Astrocyte of the cerebellum (primary cell): ENCODE results near the gene PNLIPRP3.

Source experiments
- DNase-seq: peaks from one replicate; pipeline ENCODE4 v3.0.0-alpha.2; 2011; ENCODE audit warnings: low read depth
- H3K4me3 ChIP-seq: 2 replicates; pipeline ENCODE4 v1.5.1; 2011; ENCODE audit warnings: mild to moderate bottlenecking, low read depth, low read length, moderate library complexity
- in situ Hi-C: cut with HindIII; loops from 2 replicates; pipeline ENCODE4 v1.10.0; 2017; ENCODE audit warnings: low sequenced_read_pairs
- TF ChIP-seq, protein P1 (sequence below): IDR thresholded peaks from 2 replicates; pipeline ENCODE4 v1.5.1; 2012; ENCODE audit warnings: low read length, low read depth, moderate library complexity, mild to moderate bottlenecking; ENCODE audit errors: missing control alignments

PNLIPRP3 gene

DNA sequence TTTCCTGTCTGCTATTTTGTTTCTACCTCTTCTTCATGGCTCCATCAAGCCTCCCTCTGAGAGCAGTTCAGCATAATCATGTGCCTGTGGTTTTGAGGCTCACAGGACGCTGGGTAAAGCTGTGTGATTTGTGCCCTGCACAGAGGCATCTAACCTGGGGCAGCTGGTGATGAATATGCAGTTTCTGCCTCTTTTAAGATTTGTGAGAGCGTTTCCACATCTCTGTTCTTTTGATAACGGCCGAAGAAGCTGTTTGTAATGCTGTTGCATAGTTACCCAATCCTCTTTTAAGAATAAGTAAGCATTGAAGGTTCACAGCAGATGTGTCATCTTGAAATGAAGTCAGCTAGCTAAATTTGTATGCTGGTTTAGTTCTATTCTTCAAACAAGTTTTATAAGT is 45.2 kb downstream of the PNLIPRP3 start:
- no peak overlapping the region for H3K4me3 ChIP-seq
- in situ Hi-C loops, result no loop called here
- TF ChIP-seq, protein P1, sequence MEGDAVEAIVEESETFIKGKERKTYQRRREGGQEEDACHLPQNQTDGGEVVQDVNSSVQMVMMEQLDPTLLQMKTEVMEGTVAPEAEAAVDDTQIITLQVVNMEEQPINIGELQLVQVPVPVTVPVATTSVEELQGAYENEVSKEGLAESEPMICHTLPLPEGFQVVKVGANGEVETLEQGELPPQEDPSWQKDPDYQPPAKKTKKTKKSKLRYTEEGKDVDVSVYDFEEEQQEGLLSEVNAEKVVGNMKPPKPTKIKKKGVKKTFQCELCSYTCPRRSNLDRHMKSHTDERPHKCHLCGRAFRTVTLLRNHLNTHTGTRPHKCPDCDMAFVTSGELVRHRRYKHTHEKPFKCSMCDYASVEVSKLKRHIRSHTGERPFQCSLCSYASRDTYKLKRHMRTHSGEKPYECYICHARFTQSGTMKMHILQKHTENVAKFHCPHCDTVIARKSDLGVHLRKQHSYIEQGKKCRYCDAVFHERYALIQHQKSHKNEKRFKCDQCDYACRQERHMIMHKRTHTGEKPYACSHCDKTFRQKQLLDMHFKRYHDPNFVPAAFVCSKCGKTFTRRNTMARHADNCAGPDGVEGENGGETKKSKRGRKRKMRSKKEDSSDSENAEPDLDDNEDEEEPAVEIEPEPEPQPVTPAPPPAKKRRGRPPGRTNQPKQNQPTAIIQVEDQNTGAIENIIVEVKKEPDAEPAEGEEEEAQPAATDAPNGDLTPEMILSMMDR, result no peak
- no peak for DNase-seq

DNA sequence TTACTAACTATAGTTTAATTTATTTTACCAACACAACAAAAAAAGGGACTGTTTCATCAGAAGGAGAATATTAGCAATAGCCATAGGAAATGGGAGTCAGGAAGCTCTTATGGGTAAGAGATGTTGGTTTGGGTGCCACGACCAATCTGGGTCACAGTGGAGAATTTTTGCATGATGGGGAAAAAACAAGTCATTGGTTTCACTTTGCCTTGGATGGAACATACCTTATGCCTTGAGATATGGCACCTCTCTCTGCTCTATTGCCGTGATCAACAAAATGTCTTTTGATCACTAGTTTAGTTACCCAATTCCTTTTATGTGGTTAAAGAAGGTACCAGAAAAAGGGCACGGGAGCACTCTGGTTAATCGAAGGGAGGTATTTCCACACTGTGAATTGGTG is 48.2 kb downstream of the PNLIPRP3 start:
- in situ Hi-C loops, result no loop called here
- TF ChIP-seq, protein P1, result no peak
- no peak for DNase-seq
- H3K4me3 ChIP-seq, result no peak overlapping the region

DNA sequence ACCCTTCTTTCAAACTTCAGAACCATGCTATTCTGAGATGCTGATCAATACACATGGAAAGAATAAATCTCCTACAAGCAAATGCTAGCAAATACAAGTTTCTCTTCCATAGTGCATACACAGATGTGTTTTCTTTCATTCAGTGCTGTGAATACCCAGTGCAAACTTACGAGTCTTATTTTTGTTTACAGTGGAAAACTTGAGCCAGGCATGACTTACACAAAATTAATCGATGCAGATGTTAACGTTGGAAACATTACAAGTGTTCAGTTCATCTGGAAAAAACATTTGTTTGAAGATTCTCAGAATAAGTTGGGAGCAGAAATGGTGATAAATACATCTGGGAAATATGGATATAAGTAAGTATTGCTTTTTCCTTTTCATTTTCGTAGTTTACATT is 48.8 kb downstream of the PNLIPRP3 start:
- TF ChIP-seq, protein P1, result no peak
- in situ Hi-C loops, result no loop called here
- no peak for DNase-seq
- no peak overlapping the region for H3K4me3 ChIP-seq

DNA sequence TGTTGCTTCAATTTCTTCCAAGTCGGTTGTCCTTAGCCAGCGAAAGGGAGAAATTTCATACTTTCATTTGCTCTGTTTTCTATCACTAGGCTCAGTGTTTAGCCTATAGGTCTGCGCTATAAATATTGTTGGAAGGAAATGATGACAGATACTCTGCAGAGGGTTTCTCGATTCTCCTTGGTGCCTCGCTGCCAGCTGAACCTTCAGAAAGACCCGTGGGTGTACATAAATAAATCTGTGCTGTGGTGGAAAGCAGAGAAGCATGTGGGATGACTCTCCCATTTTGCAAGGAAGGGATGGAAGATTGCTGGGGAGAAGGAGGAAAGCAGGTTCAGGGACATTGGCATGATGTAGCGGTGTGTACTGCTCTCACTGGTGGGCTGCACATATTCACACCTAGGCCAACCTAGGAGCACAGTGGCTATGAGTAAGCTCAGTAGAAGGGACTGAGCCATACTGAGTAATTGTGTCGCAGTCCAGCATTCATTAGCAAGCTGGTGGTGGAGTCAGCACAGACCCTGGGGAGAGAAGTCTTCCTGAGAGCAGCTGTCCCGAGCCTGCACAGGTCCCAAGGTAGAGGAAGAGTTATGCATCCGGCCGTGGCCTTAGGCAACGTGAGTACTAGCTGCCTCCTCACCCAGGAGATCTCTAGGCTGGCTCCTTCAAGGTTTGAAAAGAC is 50.5 kb downstream of the PNLIPRP3 start:
- no peak for DNase-seq
- no peak overlapping the region for H3K4me3 ChIP-seq
- in situ Hi-C loops, result no loop called here
- TF ChIP-seq, protein P1, result no peak

DNA sequence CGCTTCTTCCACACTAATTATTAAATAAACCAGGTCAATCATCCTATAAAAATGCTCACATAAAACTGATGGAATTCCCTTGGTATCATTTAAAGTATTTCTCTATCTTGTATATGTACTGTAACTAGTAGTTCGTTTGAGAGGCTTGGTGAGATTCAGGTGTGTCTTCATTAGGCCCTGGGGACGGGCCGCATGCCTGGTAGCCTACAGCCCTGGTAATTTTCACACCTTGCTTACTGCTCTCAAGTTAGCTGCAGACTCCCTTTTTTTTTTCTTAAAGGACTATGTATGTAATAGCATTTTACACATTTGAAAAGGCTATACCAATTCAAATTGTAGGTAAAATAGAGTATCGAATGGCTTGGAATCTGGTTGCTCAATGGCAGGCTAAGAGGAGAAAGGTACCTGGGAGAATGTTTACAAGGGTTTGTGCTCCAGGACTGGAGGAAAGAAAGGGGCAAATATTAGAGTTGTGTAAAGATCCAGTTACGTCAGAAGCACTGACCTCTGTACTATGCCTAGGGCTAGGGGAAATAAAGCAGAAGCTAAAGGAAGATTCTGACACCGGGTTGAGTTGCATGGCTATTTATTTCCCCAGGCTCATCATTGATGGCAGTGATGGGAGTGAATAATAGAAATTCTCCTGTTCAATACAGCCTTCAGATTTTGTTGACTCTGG is 59.3 kb downstream of the PNLIPRP3 start:
- TF ChIP-seq, protein P1, result no peak
- in situ Hi-C loops, result no loop called here
- no peak overlapping the region for H3K4me3 ChIP-seq
- DNase-seq, result no peak

DNA sequence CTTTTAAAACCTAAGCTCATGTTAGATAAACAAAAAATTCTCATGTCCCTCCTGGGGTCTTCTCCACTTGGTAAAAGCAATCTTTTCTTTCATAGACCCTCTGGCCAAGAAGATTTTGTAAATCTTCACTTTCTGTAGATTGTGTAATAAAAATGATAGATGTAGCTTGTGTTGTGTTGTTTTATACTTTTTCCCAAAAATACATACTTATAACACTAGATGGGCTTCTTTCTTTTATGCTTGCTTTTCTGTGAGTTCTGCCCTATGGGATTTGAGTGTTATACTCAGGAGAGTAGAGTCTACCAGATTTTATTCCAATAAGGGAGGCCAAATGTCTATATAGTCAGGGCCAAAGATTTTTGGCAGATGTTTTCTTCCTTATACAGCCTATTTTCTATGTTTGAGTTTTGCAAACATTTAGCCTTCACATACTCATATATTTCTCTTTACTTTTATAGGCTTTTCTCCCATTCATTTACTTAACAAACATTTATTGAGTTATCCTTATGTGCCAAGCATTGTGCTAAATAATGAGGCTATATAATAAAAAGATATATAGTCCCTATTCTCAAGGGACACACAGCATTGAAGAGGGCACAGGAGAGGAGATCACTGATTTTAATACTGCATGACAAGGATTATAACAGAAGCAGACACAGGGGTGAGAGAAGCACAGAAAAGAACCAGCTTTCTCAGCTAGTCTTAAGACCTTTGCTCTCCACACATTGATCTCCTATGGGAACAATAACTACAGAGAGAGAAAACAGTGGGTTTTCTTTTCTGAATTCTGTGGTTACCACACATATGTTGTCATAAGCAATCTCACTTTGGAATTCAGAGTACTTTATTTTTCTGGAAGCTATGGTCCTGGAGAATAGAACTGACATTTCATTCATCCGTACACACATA is 60.1 kb downstream of the PNLIPRP3 start:
- no peak overlapping the region for H3K4me3 ChIP-seq
- no peak for DNase-seq
- in situ Hi-C loops, result no loop called here
- TF ChIP-seq, protein P1, result no peak
